ELR (cell line): ENCODE results near the gene PARP4.
A peak's percentile ranks its signal among the peaks of the same experiment; 100 is the strongest.
"Not testable (repeated sequence)": the region's sequence is repeated elsewhere in the genome, so short reads cannot be mapped to it uniquely, and the experiment has no call there.

Source experiments
- DNase-seq: peaks from one replicate; pipeline ENCODE4 v3.0.0-alpha.2; 2015; ENCODE audit warnings: low read depth

PARP4 gene

DNA sequence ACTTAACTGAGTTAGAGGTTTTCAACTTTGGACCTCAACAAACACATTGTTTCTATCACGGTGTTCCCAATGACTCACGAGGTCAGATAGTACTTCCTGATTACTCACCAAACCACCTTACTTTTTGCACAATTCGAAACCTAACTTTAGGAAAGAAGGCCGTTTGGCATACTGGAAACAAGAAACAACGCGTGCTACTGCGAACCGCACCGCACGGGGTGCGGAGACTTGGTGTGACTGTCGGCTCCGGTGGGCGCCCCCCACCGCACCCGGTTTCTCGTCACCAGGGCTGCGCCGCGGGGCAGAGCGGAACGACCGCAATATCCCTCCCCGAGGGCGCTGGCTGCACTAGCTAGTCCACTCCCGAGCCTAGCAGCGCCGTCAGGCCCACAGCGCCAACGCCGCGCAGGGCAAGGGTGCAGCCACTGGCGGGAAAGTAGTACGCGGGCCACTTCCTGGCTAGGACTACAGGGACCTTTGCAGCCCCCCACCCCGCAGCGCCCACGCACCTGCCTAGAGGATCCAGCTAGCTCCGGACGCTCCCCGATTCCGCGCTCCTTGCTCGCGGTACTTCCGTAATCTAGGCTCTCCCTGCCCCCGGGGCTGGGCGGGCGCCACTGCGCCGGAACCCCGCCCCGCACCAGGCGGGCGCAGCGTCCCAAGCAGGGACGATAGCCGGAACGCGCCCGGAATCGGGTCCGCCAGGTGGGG, at the start of gene PARP4:
Gene PARP4 (minus strand): TSS at position 582 of the 711 bp plus-strand sequence. CDS start 9,002 bp downstream, outside the sequence.
- DNase-seq: peak; percentile 96

DNA sequence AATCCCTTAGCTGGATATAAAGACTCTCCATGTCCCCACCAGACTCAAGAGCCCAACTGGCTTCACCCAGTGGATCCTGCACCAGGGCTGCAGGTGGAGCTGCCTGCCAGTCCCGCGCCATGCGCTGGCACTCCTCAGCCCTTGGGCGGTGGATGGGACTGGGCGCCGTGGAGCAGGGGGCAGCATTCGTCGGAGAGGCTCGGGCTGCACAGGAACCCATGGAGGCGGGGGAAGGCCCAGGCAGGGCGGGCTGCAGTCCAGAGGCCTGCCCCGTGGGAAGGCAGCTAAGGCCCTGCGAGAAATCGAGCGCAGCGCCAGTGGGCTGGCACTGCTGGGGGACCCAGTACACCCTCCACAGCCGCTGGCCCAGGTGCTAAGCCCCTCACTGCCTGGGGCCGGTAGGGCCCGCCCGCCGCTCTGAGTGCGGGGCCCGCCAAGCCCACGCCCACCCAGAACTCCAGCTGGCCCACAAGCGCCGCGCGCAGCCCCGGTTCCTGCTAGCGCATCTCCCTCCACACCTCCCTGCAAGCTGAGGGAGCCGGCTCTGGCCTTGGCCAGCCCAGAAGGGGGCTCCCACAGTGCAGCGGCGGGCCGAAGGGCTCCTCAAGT, 48.1 kb upstream of the PARP4 start:
- not testable (repeated sequence) for DNase-seq

DNA sequence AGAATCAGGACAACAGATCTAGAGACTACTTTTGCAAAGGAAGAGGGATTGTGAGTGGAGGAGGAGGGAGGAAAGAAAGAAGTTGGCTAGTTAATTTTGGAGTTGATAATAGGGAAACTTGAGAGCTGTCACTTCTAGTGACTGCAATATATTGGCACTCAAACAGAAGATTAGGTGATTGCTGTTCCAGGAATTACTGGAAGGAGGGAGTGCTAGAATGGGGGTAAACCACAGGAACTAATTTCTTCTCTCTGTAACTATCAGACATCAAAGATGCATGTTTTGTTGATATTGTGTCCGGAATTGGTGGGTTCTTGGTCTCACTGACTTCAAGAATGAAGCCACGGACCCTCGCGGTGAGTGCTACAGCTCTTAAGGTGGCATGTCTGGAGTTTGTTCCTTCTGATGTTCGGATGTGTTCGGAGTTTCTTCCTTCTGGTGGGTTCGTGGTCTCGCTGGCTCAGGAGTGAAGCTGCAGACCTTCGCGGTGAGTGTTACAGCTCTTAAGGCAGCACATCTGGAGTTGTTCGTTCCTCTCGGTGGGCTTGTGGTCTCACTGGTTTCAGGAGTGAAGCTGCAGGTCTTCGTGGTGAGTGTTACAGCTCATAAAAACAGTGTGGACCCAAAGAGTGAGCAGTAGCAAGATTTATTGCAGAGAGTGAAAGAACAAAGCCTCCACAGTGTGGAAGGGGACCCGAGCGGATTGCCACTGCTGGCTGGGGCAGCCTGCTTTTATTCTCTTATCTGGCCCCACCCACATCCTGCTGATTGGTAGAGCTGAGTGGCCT, 47.0 kb upstream of the PARP4 start:
- not testable (repeated sequence) for DNase-seq

DNA sequence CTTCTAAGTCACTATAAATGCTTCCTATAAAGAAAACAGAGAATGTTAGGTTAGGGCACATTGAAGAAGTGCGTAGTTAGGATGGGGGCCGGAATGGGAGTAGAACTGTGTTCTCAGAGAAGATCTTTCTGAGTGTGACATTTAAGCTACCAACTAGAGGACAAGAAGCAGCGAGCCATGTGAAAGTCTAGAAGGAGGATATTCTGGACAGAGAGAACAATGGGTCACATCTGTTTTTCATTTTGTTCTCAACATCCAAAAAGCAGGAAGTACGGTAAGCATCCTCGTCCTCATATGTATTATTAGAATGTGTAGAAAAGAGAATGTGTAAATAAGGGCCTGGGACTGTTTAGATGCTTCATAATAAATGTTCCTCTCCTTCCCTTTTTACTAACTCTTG, 44.5 kb upstream of the PARP4 start:
- no peak for DNase-seq

DNA sequence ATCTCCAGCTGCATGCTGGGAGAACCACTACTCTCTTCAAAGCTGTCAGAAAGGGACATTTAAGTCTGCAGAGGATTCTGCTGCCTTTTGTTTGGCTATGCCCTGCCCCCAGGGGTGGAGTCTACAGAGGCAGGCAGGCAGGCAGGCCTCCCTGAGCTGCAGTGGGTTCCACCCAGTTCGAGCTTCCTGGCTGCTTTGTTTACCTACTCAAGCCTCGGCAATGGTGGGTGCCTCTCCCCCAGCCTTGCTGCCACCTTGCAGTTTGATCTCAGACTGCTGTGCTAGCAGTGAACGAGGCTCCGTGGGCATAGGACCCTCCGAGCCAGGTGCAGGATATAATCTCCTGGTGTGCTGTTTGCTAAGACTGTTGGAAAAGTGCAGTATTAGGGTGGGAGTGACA, 41.3 kb upstream of the PARP4 start:
- not testable (repeated sequence) for DNase-seq

DNA sequence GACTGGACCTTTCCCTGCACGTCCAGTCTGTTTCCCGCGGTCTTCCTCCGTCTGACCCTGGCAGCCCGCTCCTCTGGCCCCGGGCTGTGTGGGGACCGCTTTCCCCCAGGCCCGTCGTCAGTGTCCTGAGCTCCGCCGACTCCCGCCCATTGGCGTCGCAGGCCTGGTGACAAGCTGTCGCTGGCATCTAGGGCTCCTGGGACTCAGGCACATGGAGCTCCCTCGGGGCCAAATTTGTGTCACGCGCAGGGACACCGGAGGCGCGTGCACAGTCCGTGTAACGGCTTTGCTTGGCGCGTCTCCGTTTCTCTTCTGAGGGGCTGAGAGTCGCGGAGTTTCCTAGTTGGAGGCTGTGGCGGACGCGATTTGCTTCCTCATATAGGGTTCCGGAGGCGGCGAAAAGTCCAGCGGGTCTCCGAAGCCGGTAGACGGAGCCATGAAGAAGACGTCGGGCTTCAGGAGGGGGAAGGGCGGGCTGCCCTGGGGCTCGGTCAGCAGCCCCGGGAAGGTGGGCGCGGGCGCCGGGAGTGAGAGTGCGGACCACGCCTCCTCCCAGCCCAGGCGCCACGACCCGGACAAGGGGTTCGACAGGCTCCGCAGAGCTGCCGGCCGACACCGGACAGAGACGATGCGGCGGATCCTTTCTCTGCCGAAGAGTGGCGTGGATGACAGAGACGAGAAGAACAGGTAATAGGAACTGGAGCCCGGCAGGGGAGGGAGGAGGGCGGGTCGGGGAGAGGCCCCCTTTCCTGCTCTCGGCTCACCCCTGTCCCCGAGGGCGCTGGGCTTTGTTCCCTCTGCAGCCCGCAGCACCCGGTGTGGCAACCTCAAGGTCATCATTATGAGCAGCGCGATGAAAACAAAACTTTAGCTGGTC, 29.1 kb upstream of the PARP4 start:
- peak; percentile 7 for DNase-seq

DNA sequence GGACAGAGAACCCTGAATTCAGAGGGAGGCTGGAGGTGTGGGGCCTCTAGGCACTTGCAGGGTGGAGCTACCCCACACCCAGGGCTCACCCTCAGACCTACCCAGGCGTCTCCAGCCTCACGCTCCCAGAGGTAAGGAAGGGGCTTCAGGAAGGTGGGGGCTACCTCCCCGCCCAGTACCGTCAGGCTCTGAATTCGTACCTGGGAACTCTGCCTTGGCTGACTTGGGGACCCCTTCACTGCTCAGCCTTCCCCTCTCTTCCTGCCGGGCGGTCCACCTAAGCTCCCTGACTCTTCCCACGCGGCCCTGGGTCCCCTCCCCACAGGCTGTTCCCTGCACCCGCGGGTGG, 28.5 kb upstream of the PARP4 start:
- DNase-seq: no peak

DNA sequence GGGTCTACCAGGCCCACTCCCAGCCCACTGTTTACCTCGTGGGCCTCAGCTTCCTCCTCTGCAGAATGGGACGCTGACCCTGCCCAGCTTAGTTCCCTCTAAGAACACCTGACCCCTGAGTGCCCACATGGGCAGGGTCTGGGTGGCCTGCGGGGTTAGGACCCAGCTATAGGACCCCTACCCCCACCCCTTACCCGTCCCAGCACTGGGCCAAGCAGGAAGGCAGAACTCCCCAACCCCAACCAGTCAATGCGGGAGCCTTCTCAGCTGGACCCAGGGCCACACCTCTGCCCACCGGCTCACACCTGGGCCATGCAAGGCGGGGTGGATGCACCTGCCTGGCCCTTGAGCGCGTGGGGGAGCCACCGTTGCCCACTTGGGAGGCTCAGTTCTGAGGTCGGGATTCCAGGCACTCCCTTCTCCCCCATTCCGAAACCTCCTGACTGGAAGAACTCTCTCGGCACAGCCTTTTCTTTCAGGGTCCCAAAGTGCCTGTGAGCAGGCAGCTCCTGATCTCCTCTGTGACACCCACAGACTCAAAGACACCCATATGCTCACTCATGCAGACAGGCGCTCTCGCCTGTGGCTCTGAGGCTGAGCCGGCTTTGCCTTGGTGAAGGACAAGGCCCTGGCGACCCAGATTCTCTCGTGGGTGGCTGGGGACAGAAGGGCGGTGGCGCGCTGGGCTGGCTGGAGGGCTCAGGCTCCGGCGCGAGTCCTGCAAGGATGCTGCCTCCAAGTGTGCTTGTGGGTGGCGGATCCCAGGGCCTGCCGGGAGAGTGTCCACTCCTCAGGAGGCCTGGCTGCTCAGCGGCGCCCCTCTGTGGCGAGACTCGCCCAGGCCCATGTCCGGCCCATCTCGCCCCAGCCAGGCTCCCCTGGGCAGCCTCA, 27.9 kb upstream of the PARP4 start:
- DNase-seq: peak; percentile 4

DNA sequence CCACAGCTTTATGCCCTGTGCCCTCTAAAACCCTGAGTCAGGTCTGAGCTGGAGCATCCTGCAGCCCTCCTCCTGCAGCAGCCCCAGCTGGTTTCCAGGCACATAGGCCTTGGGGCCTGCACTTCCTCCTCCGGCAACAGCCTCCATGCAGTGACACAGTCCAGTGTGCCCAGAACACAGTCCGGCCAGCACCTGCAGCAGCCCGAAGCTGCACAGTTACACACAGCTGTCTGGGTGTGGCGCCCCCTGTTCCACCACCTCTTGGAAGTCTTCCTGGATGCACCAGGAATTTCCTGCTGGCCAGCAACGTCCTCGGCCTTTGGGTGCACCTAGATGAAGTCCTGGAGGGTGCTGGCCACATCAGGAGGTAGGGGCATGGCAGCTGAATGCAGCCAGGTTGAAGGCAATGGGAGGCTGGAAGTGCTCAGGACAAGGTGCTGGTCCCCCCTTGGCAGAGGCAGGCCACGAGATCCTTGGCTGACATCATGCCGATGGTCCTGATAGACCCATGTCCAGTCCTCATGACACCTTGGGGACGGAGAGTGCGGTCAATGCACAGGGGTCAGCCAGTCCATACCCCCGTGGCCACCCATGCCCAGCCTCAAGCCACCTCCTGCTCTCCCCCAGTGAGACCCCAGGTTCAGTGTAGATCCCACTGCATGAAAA, 27.1 kb upstream of the PARP4 start:
- DNase-seq: no peak

DNA sequence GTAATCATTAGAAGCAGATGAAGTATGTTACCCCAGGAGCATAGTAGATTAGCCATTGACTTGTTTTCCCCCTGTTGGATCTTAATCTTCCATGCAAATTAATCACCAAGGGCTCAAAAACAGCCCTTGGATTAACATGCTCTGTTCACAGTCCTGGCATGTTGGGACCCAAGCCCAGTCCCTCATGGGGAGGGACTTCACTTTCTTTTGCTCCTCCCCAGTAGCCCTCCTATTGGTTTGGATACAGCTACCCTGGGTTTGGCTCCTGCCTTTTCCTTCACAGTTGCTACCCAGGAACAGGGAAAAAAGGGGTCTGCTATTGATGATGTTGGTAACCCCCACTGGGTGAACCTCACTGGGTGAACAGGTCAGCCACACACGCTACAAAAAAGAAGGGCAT, 16.9 kb upstream of the PARP4 start:
- DNase-seq: no peak

DNA sequence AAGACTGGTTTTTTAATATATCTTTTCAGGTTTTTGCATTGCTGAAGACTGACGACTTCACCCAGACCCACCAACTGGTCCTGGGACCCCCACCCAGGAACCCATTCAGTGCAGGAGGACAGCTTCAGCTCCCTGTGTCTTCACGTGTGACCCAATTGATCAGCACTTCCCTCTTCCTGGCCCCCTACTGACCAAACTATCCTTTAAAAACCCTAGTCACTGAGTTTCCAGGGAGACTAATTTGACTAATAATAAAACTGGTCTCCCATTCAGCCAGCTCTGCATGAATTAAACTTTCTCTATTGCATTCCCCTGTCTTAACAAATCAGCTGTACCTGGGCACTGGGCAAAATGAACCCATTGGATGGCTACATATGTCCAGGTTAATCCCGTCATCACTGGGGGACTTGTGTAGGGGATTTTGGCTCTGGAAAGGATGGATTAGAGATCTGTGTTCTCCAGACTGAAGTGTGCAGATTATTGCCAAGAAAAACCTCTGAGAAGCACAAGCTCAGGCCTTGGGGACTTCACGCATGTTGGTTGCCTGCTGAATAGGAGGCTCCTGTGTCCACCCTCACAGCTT, 16.3 kb upstream of the PARP4 start:
- no peak for DNase-seq

DNA sequence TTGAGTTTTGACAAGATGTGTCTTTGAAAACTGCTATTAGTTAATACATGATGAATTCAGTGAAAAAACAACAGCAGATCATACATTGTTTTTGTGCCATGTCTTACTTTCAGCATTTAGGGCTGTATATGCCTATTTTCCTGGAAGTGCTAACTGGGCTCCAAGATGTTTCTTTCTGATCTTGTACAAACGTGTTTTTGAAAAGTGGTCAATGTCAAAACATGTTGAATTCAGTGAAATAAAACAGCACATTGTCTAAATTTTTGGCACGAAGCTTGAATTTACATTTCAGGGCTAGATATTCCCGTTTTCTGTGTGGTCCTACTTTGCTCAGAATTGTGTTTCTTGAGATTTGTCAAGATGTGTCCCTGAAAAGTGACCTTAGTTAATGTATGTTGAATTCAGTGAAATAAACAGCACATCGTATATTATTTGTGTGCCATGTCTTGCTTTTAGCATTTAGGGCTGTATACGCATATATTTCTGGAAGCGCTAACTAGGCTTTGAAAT, 14.7 kb upstream of the PARP4 start:
- no peak for DNase-seq

DNA sequence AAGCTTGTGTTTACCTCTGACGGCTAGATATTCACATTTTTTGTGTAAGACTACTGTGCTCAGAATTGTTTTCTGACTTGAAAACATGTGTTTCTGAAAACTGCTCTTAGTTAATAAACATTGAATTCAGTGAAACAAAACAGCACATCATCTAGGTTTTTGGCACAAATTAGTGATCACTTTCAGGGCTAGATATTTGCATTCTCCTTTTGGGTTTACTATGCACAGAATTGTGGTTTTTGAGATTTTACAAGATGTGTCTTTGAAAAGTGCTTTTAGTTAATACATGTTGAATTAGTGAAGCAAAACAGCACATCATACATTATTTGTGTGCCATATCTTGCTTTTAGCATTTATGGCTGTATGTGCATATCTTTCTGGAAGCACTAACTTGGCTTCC, 8.2 kb upstream of the PARP4 start:
- DNase-seq: no peak

DNA sequence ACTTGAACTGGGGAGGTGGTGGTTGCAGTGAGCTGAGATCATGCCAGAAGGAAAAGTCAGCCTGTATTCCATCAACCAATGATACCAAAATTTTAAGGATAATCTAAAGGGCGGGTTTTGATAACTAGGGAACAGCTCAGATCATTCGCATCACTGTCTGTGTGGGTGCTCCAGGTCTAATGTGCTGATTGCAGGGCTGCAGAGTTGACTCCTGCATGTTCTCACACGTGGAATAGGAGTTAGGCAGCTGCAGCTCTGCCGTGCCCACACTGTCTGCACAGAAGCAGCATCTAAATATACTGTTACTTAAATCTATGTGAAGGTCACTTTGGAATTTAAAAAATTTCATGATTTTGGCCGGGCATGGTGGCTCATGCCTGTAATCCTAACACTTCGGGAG, 4.3 kb upstream of the PARP4 start:
- DNase-seq: no peak

DNA sequence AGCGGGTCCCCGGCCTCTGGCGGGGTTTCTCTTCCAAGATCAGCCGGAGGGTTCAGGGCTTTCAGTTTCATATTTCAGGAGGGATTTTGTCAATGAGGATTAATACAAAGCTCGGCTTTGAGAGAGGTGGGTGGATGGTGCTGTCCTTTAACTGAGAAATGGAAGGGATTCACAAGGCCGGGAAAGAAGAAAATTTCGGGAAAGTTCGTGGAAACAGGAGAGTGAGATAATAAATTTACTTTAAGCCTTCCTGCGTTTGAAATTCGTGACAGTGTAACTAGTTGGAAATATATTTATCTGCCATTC, 283 bp upstream of the PARP4 start:
- DNase-seq: no peak

DNA sequence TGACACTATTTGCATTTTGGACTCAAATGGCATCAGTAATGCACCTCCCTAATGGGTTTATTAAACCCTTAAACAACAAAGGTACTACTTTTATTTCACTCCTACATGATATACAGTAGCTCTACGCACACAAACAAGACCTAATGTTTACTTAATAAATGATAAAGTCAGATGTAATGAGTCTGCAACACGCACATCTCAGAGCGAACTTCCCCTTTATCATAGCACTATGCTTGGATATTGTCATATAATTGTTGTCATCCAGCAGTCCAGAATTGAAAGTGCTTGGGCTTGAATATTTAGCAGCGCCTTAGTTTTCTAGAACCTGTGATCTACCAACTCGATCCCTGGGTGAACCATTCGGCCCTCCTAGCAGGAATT, 772 bp downstream of the PARP4 start:
- no peak for DNase-seq

DNA sequence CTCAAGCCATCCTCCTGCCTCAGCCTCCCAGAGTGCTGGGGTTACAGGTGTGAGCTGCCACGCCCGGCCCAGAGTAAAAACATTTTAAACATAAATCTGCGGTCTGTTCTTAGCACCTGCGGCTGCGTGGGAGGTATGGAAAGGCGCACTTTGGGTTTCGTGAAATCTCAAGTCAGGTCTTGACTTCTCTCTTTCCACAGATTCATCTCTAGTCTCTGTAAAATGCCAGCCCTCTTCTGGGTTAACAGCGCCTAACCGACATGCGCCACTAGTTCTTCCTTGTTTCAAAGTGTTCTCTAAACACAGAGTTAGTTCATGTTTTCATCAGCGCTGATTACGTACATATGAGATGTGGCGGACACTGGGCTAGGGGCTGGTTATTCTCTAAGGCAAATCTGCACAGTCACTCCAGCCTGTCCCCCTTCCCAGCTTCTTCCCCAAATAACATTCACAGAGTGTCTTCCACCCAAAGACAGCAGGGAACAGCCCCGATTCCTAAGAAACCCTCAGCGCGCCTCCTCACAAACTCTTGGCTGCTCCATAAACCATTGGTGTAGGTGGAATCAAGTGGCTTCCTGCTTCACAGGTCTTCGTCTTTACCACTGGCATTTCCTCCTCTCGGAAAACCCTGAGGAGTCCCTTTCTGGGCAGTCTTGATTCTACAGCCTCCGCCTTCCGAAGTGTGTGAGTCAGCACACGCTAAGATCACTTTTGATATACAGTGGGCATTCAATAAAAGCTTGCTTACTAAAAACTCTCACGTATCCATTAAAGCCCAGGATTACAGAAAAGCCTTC, 1.4 kb downstream of the PARP4 start:
- peak; percentile 97 for DNase-seq

DNA sequence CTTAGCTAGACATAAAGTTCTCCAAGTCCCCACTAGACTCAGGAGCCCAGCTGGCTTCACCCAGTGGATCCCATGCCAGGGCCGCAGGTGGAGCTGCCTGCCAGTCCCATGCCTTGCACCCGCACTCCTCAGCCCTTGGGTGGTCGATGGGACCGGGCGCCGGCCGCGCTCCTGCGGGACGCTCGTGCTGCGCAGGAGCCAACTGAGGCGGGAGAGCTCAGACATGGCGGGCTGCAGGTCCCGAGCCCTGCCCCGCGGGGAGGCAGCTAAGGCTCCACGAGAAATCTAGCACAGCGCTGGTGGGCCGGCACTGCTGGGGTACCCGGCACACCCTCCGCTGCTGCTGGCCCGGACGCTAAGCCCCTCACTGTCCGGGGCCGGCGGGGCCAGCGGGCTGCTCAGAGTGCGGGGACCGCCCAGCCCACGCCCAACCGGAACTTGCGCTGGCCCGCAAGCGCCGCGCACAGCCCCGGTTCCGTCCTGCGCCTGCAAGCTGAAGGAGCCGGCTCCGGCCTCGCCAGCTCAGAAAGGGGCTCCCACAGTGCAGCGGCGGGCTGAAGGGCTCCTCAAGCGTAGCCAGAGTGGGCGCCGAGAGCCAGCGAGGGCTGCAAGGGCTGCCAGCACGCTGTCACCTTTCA, 5.8 kb downstream of the PARP4 start:
- no peak for DNase-seq

DNA sequence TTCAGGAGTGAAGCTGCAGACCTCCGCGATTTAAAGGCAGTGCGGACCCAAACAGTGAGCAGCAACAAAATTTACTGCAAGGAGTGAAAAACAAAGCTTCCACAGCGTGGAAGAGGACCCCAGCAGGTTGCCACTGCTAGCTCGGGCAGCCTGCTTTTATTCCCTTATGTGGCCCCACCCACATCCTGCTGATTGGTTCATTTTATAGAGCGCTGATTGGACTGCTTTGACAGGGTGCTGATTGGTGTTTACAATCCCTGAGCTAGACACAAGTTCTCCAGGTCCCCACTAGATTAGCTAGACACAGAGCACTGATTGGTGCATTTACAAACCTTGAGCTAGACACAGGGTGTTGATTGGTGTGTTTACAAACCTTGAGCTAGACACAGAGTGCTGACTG, 6.3 kb downstream of the PARP4 start:
- not testable (repeated sequence) for DNase-seq
